Left lung (tissue), 10 donors: ENCODE measurements around the gene GMPPA. TPM values are rescaled to one million over a fixed set of nuclear protein-coding genes. Genes with fewer than 3 reads are reported as not detected.

Experiments used
- ATAC-seq: fragments of 200-7000 bp; cut with Tn5 transposase; one replicate; pipeline ENCODE4 v1.9.1; 2020; ENCODE audit warnings: moderate library complexity
- DNase-seq, 4 donors: peaks; one replicate each; pipeline ENCODE4 v3.0.0-alpha.2; 2013 to 2020
- H3K27ac ChIP-seq, 2 donors: fragments of 200-600 bp; sonication (generic) in 1 of 2; one replicate each; pipeline versions ENCODE4 v1.5.0 to v1.8.0; 2020 to 2021
- H3K27me3 ChIP-seq, 2 donors: fragments of 200-600 bp; sonication (generic) in 1 of 2; one replicate each; pipeline versions ENCODE4 v1.5.0 to v1.8.0; 2020 to 2021
- H3K36me3 ChIP-seq, 2 donors: fragments of 200-600 bp; sonication (generic) in 1 of 2; one replicate each; pipeline versions ENCODE4 v1.5.0 to v1.8.0; 2020 to 2021
- H3K4me1 ChIP-seq, 2 donors: fragments of 200-600 bp; one replicate each; pipeline ENCODE4 v1.8.0; 2021
- H3K4me3 ChIP-seq, 2 donors: fragments of 200-600 bp; sonication (generic) in 1 of 2; one replicate each; pipeline versions ENCODE4 v1.5.0 to v1.8.0; 2020 to 2021; ENCODE audit warnings: mild to moderate bottlenecking in 1 of 2
- H3K9me3 ChIP-seq, 2 donors: fragments of 200-600 bp; sonication (generic) in 1 of 2; one replicate each; pipeline versions ENCODE4 v1.5.0 to v1.8.0; 2020 to 2021
- intact Hi-C, 2 donors: fragments of 100-400 bp; cut with DNase I; formaldehyde crosslinking; loops; one replicate each; pipeline versions ENCODE4 v1.11.2 to v1.14.2; 2022
- polyA plus RNA-seq, 6 donors: library from polyadenylated mRNA; unstranded; fragments of 120-200 nt; gene quantifications; one replicate each; pipeline ENCODE4 v1.2.1, GENCODE V29; 2013; ENCODE audit not compliant: insufficient read length in 6 of 6
- total RNA-seq, 2 donors: library from RNA; stranded (reverse); fragmentation: NEBNext Ultra II Directional; extraction: Animal tissue kit (Norgen Biotek cat#: 25700); gene quantifications; one replicate each; pipeline ENCODE4 v1.2.1, GENCODE V29; 2021
- TF ChIP-seq, protein P1 (sequence below), 2 donors: fragments of 200-600 bp; sonication (generic) in 1 of 2; IDR thresholded peaks; one replicate each; pipeline versions ENCODE4 v1.5.0 to v1.8.0; 2021; ENCODE audit warnings: antibody characterized with exemption in 2 of 2
- donor health status: DM: no; HTN: yes; CAD: no.
- donor health status: DM: no; HTN: no; CAD: no.

Gene GMPPA
- total and polyA plus RNA-seq, 8 donors, result 20.6 to 50.1 (median 25.4) TPM

- ATAC-seq (no peak), DNase-seq (no peak)
- Histone ChIP-seq H3K9me3 (no peaks in the 10 kb centered on the region), H3K4me1 (peaks cover 0 to 11% of the 10 kb centered on the region in 2 donors), H3K36me3 (peaks cover 0 to 53% of the 10 kb centered on the region in 2 donors), H3K4me3 (no peak overlapping the region), H3K27ac (no peak overlapping the region), H3K27me3 (peaks cover 17 to 51% of the 10 kb centered on the region in 2 donors)
- intact Hi-C loops, result no loop called here
- TF ChIP-seq, protein P1, sequence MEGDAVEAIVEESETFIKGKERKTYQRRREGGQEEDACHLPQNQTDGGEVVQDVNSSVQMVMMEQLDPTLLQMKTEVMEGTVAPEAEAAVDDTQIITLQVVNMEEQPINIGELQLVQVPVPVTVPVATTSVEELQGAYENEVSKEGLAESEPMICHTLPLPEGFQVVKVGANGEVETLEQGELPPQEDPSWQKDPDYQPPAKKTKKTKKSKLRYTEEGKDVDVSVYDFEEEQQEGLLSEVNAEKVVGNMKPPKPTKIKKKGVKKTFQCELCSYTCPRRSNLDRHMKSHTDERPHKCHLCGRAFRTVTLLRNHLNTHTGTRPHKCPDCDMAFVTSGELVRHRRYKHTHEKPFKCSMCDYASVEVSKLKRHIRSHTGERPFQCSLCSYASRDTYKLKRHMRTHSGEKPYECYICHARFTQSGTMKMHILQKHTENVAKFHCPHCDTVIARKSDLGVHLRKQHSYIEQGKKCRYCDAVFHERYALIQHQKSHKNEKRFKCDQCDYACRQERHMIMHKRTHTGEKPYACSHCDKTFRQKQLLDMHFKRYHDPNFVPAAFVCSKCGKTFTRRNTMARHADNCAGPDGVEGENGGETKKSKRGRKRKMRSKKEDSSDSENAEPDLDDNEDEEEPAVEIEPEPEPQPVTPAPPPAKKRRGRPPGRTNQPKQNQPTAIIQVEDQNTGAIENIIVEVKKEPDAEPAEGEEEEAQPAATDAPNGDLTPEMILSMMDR (IDR thresholded peaks at IDR 0.05), result no peak
Measured at GRCh38 chr2:219507581-219508443, 9.1 kb downstream of the GMPPA start.

DNA sequence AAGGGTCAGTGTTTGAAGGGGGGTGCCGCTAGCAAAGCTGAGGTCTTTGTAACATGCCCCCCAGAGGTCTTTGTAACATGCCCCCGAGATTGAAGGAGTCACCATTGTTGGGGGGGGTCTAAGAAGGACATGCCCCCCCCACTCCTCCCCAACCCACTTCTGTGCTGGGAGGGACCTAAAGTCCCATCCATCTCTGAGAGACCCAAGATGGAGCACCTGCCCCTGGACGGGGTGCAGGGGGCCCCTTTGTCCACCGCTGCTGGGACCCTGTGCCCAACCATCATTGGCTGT, 9.7 kb downstream of the GMPPA start:
- Histone ChIP-seq H3K4me3 (no peak overlapping the region), H3K27me3 (peaks cover 21 to 56% of the 10 kb centered on the region in 2 donors), H3K4me1 (peaks cover 0 to 11% of the 10 kb centered on the region in 2 donors), H3K9me3 (no peaks in the 10 kb centered on the region), H3K27ac (no peak overlapping the region), H3K36me3 (peaks cover 0 to 48% of the 10 kb centered on the region in 2 donors)
- ATAC-seq (no peak), DNase-seq (no peak)
- TF ChIP-seq, protein P1 (IDR thresholded peaks at IDR 0.05), result no peak
- intact Hi-C loops, result no loop called here

GRCh38 chr2:219508971-219509779, 10.5 kb downstream of the GMPPA start:
- H3K27ac ChIP-seq, result no peak overlapping the region

GRCh38 chr2:219509780-219510511, 11.3 kb downstream of the GMPPA start:
- peak; percentile 44 to 78 (median 54) for DNase-seq
- Histone ChIP-seq H3K36me3 (peaks cover 0 to 33% of the 10 kb centered on the region in 2 donors), H3K27ac (no peak overlapping the region), H3K27me3 (peaks cover 36 to 72% of the 10 kb centered on the region in 2 donors), H3K9me3 (no peaks in the 10 kb centered on the region), H3K4me1 (peaks cover 0 to 17% of the 10 kb centered on the region in 2 donors), H3K4me3 (no peak overlapping the region)
- intact Hi-C loops, result no loop called here
- peak; percentile 84 for ATAC-seq
- TF ChIP-seq, protein P1 (IDR thresholded peaks at IDR 0.05), result peak; percentile 35 to 50

More at GRCh38 chr2:219508971-219509779, 10.5 kb downstream of the GMPPA start:
- no peaks in the 10 kb centered on the region for H3K9me3 ChIP-seq
- H3K4me1 ChIP-seq, result peaks cover 0 to 13% of the 10 kb centered on the region in 2 donors
- no peak overlapping the region for H3K4me3 ChIP-seq
- intact Hi-C loops, result no loop called here
- peak in 1 of 4 donors; percentile 59 for DNase-seq
- peaks cover 29 to 64% of the 10 kb centered on the region in 2 donors for H3K27me3 ChIP-seq
- H3K36me3 ChIP-seq, result peaks cover 0 to 40% of the 10 kb centered on the region in 2 donors
- TF ChIP-seq, protein P1 (IDR thresholded peaks at IDR 0.05), result no peak
- peak; percentile 6 for ATAC-seq
